CD4-positive, alpha-beta T cell (primary cell): ENCODE measurements around the gene SQSTM1. TPM values are rescaled to one million over a fixed set of nuclear protein-coding genes. Genes with fewer than 3 reads are reported as not detected.

ENCODE experiments used
- ATAC-seq: fragments of 200-7000 bp; cut with Tn5 transposase; one replicate; pipeline ENCODE4 v1.10.0; 2022; ENCODE audit warnings: mild to moderate bottlenecking; ENCODE audit not compliant: poor library complexity
- CTCF ChIA-PET: fragments of 350-600 bp; sonication (Branson Sonifier 250); formaldehyde crosslinking; loops from one replicate; lab custom pipeline; 2021; ENCODE audit warnings: antibody characterized with exemption, inconsistent platforms; lab: Charles Lee
- POLR2A ChIA-PET: fragments of 350-600 bp; sonication (Branson Sonifier 250); formaldehyde crosslinking; loops from one replicate; lab custom pipeline; 2021; ENCODE audit warnings: antibody characterized with exemption, inconsistent platforms; lab: Charles Lee
- DNase-seq, 14 experiments: peaks; one replicate each; pipeline ENCODE4 v3.0.0-alpha.2; 2013 to 2020; ENCODE audit warnings: mixed read lengths in 2 of 14
- H3K27ac ChIP-seq, 2 donors: one replicate each; pipeline versions ENCODE4 v1.5.1 to v1.7.0; 2013; ENCODE audit warnings: low read length in 2 of 2, low read depth in 1 of 2, mild to moderate bottlenecking in 1 of 2
- H3K27me3 ChIP-seq, 2 experiments: 1 replicate in 1 of 2; 2 replicates in 1 of 2; pipeline versions ENCODE4 v1.6.1 to v1.7.0; 2013; ENCODE audit warnings: low read length in 2 of 2, control low read depth in 1 of 2, mild to moderate bottlenecking in 1 of 2, moderate library complexity in 1 of 2; ENCODE audit not compliant: insufficient read depth in 2 of 2, control insufficient read depth in 1 of 2
- H3K36me3 ChIP-seq: one replicate; pipeline ENCODE4 v1.6.1; 2013; ENCODE audit warnings: low read length, control low read depth; ENCODE audit not compliant: insufficient read depth
- H3K4me1 ChIP-seq: one replicate; pipeline ENCODE4 v1.6.1; 2013; ENCODE audit warnings: low read length, control low read depth; ENCODE audit not compliant: insufficient read depth
- H3K4me3 ChIP-seq: one replicate; pipeline ENCODE4 v1.5.1; 2013; ENCODE audit warnings: mild to moderate bottlenecking, low read length, moderate library complexity
- H3K9me3 ChIP-seq, 2 experiments: 1 replicate in 1 of 2; 2 replicates in 1 of 2; pipeline versions ENCODE4 v1.6.1 to v1.7.0; 2013; ENCODE audit warnings: low read length in 2 of 2, mild to moderate bottlenecking in 2 of 2, control low read depth in 1 of 2, moderate library complexity in 1 of 2; ENCODE audit not compliant: control insufficient read depth in 1 of 2, insufficient read depth in 1 of 2
- H3K27ac Mint-ChIP-seq: one replicate; pipeline ENCODE4 v1.8.0; 2020; ENCODE audit warnings: mixed read lengths
- H3K27me3 Mint-ChIP-seq: one replicate; pipeline ENCODE4 v1.8.0; 2021; ENCODE audit warnings: mixed read lengths
- H3K36me3 Mint-ChIP-seq: one replicate; pipeline ENCODE4 v1.8.0; 2021; ENCODE audit warnings: low read depth, mixed read lengths
- H3K4me1 Mint-ChIP-seq: one replicate; pipeline ENCODE4 v1.8.0; 2021; ENCODE audit warnings: low read depth, mixed read lengths
- H3K4me3 Mint-ChIP-seq: one replicate; pipeline ENCODE4 v1.8.0; 2020; ENCODE audit warnings: mild to moderate bottlenecking, mixed read lengths
- H3K9me3 Mint-ChIP-seq: one replicate; pipeline ENCODE4 v1.8.0; 2020; ENCODE audit warnings: mixed read lengths
- intact Hi-C, 2 experiments: fragments of 100-400 bp; cut with DNase I in 1 of 2; cut with micrococcal nuclease in 1 of 2; formaldehyde crosslinking; loops; one replicate each; pipeline versions ENCODE4 v1.15.1 to v1.9.0; 2023 to 2025; cut with DNase I, micrococcal nuclease
- total RNA-seq, 174 experiments: library from RNA in 2 of 174; stranded (reverse) in 2 of 174; gene quantifications; one replicate each; pipeline ENCODE4 v1.2.3 and lab custom pipeline; 2021 to 2026
- TF ChIP-seq, protein P1 (sequence below): fragments of 200-600 bp; IDR thresholded peaks from one replicate; pipeline ENCODE4 v1.8.0; 2022; ENCODE audit warnings: antibody characterized with exemption, mild to moderate bottlenecking

The SQSTM1 gene
- total RNA-seq, 2 experiments from 2014 or later = 260 to 267 TPM

DNA sequence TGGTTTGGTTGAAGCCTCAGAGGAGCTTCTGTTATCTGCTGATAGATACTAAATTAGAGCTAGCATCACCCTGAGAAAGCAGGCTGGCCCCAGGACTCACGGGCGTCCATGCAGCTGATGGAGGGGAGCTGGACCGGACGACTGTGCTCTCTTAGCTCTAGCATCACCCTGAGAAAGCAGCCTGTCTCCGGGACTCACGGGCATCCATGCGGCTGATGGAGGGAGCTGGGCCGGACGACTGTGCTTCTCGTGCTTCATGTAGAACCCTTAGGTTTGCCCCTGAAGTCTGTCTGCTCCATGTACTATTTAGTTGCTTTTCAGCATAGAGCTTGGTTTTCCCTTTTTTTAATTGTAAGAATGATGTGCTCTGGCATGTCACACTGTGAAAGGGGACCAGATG lies 43.2 kb upstream of the SQSTM1 start:
- POLR2A ChIA-PET = interaction anchor here (0.7 to 1.2 kb wide), 3 partner anchors 9 to 219 kb away, joined by 3 to 5 read pairs (median 3); partner anchors contain the start of gene LTC4S
- no peak overlapping the region for H3K4me3 Mint-ChIP-seq
- TF ChIP-seq, protein P1, sequence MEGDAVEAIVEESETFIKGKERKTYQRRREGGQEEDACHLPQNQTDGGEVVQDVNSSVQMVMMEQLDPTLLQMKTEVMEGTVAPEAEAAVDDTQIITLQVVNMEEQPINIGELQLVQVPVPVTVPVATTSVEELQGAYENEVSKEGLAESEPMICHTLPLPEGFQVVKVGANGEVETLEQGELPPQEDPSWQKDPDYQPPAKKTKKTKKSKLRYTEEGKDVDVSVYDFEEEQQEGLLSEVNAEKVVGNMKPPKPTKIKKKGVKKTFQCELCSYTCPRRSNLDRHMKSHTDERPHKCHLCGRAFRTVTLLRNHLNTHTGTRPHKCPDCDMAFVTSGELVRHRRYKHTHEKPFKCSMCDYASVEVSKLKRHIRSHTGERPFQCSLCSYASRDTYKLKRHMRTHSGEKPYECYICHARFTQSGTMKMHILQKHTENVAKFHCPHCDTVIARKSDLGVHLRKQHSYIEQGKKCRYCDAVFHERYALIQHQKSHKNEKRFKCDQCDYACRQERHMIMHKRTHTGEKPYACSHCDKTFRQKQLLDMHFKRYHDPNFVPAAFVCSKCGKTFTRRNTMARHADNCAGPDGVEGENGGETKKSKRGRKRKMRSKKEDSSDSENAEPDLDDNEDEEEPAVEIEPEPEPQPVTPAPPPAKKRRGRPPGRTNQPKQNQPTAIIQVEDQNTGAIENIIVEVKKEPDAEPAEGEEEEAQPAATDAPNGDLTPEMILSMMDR = no peak
- Histone ChIP-seq H3K4me3 (no peak overlapping the region), H3K27ac (no peak overlapping the region), H3K27me3 (no peaks in the 10 kb centered on the region), H3K9me3 (no peaks in the 10 kb centered on the region), H3K4me1 (no peaks in the 10 kb centered on the region), H3K36me3 (peaks cover 63% of the 10 kb centered on the region)
- no peak for ATAC-seq
- DNase-seq = no peak
- H3K9me3 Mint-ChIP-seq = no peaks in the 10 kb centered on the region
- no peaks in the 10 kb centered on the region for H3K4me1 Mint-ChIP-seq
- peaks cover 73% of the 10 kb centered on the region for H3K36me3 Mint-ChIP-seq
- CTCF ChIA-PET = interaction anchor here (1.0 to 2.0 kb wide), 2 partner anchors 14 to 24 kb away, joined by 3 to 5 read pairs; no protein-coding TSS in a partner anchor
- no peak overlapping the region for H3K27ac Mint-ChIP-seq
- intact Hi-C loops = no loop called here
- H3K27me3 Mint-ChIP-seq = no peaks in the 10 kb centered on the region

DNA sequence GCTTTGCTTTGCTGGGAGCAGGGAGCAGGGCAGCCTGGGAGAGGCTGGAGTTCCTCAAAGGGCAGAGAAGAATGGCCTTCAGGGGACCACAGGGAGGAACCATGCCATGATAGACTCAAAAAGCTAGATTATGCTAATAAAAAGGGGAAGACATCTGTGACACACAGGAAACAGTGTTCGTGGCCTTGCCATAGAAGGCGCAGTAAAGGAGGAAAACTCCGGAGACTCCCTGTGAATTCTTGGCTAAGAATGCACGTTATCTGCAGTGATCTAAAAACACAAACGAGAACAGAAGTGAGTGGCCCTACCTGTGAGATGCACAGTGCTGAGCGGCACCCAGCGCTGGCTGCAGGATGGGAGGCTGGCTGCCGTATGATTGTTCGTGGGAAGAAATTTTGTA lies 42.8 kb upstream of the SQSTM1 start:
- no peak overlapping the region for H3K27ac Mint-ChIP-seq
- Histone ChIP-seq H3K4me1 (no peaks in the 10 kb centered on the region), H3K4me3 (no peak overlapping the region), H3K9me3 (no peaks in the 10 kb centered on the region), H3K27me3 (no peaks in the 10 kb centered on the region), H3K36me3 (peaks cover 59% of the 10 kb centered on the region), H3K27ac (no peak overlapping the region)
- H3K36me3 Mint-ChIP-seq = peaks cover 68% of the 10 kb centered on the region
- no peaks in the 10 kb centered on the region for H3K4me1 Mint-ChIP-seq
- peak in 1 of 14 experiments; percentile 39 for DNase-seq
- intact Hi-C loops = no loop called here
- TF ChIP-seq, protein P1 = no peak
- ChIA-PET CTCF (interaction anchor here (1.0 kb wide), 1 partner anchor 24 kb away, joined by 3 read pairs; no protein-coding TSS in a partner anchor), POLR2A (interaction anchor here (1.0 to 1.2 kb wide), 2 partner anchors 8 to 16 kb away, joined by 3 to 5 read pairs; partner anchors contain the start of gene LTC4S)
- H3K4me3 Mint-ChIP-seq = no peak overlapping the region
- no peaks in the 10 kb centered on the region for H3K9me3 Mint-ChIP-seq
- ATAC-seq = no peak
- no peaks in the 10 kb centered on the region for H3K27me3 Mint-ChIP-seq

DNA sequence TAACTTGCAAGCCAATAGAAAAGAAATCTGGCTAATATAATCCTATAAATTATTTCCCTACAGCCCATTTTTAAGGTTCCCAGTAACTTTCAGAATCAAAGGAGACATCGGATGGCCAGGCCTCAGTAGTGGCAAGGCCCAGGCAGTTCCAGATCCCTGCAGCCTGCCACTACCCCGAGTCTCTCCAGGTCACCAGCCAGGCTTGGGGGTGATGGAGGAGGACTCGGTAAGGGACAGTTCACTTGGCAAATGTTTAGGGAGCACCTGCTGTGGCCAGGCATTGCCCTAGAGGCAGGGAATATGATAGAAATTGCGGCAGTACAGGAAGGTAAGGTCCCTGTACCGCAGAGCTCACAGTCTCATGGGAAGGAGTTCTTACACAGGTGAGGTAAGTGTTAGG lies 42.1 kb upstream of the SQSTM1 start:
- peaks cover 52% of the 10 kb centered on the region for H3K36me3 ChIP-seq
- intact Hi-C loops = no loop called here
- Mint-ChIP-seq H3K4me1 (no peaks in the 10 kb centered on the region), H3K4me3 (no peak overlapping the region), H3K9me3 (no peaks in the 10 kb centered on the region), H3K27me3 (no peaks in the 10 kb centered on the region), H3K27ac (no peak overlapping the region), H3K36me3 (peaks cover 61% of the 10 kb centered on the region)
- no peaks in the 10 kb centered on the region for H3K9me3 ChIP-seq
- TF ChIP-seq, protein P1 = no peak
- CTCF ChIA-PET = interaction anchor here (1.0 kb wide), 1 partner anchor 23 kb away, joined by 3 read pairs; no protein-coding TSS in a partner anchor
- no peaks in the 10 kb centered on the region for H3K27me3 ChIP-seq
- DNase-seq (no peak), ATAC-seq (no peak)
- H3K4me3 ChIP-seq = no peak overlapping the region
- H3K4me1 ChIP-seq = no peaks in the 10 kb centered on the region
- no peak overlapping the region for H3K27ac ChIP-seq
- POLR2A ChIA-PET = no interaction called here
